Pancreas (tissue), 10 donors: ENCODE data around the gene ATG7. TPM values are rescaled to one million over a fixed set of nuclear protein-coding genes. Genes with fewer than 3 reads are reported as not detected.
A peak's percentile ranks its signal among the peaks of the same experiment; 100 is the strongest.

ENCODE experiments used
- ATAC-seq, 4 donors: fragments of 200-7000 bp; cut with Tn5 transposase; one replicate each; pipeline versions ENCODE4 v1.8.0 to v1.9.1; 2020; ENCODE audit warnings: mild to moderate bottlenecking in 4 of 4, moderate library complexity in 4 of 4
- DNase-seq, 6 donors: peaks; one replicate each; pipeline ENCODE4 v3.0.0-alpha.2; 2020
- FAIRE-seq: peaks from 2 replicates; lab custom pipeline; 2012; peaks lifted over from hg19 to GRCh38; lab: Jason Lieb, UNC
- H3K27ac ChIP-seq, 4 donors: fragments of 200-600 bp; sonication (generic); 1 replicate in 3 of 4; 2 replicates in 1 of 4; pipeline versions ENCODE4 v1.5.0 to v1.8.0; 2020
- H3K27me3 ChIP-seq, 4 donors: fragments of 200-600 bp; one replicate each; pipeline ENCODE4 v1.8.0; 2021
- H3K36me3 ChIP-seq, 3 donors: fragments of 200-600 bp; sonication (generic) in 1 of 3; one replicate each; pipeline versions ENCODE4 v1.5.0 to v1.8.0; 2020 to 2021
- H3K4me1 ChIP-seq, 3 donors: fragments of 200-600 bp; one replicate each; pipeline ENCODE4 v1.8.0; 2021
- H3K4me3 ChIP-seq, 4 donors: fragments of 200-600 bp; sonication (generic) in 2 of 4; one replicate each; pipeline versions ENCODE4 v1.5.0 to v1.8.0; 2020 to 2021
- H3K9me3 ChIP-seq, 4 donors: fragments of 200-600 bp; one replicate each; pipeline ENCODE4 v1.8.0; 2021
- CTCF ChIP-seq, 4 donors: fragments of 200-600 bp; sonication (generic) in 3 of 4; IDR thresholded peaks; one replicate each; pipeline versions ENCODE4 v1.5.0 to v1.8.0; 2021; ENCODE audit warnings: antibody characterized with exemption in 4 of 4
- WGBS, 2 donors: extraction: QIAGEN DNeasy Blood & Tissue Kit; methylation state at CpG; one replicate each; pipeline ENCODE4 v1.1.7; 2013; 5-methylcytosine and 5-hydroxymethylcytosine counted together
- intact Hi-C, 3 donors: fragments of 100-400 bp; cut with DNase I; formaldehyde crosslinking; loops; one replicate each; pipeline versions ENCODE4 v1.11.1 to v1.14.2; 2022
- polyA plus RNA-seq, 2 donors: library from polyadenylated mRNA; stranded (reverse); fragments of 200-250 nt; gene quantifications; one replicate each; pipeline ENCODE4 v1.2.3, GENCODE V29; 2013
- total RNA-seq, 6 donors: library from RNA; stranded (reverse); fragmentation: NEBNext Ultra II Directional in 4 of 6; extraction: Animal tissue kit (Norgen Biotek cat#: 25700) in 4 of 6; gene quantifications; one replicate each; pipeline versions ENCODE4 v1.2.1 to v1.2.4, GENCODE V29; 2021 to 2023
- donor health status: healthy with polysubstance abuse.
- donor health status: DM: no; HTN: no; CAD: no; lungs with moderate emphysema.
- donor health status: DM: no; HTN: no; CAD: no.
- donor health status: control.
- donor health status: control.
- donor health status: Bipolar disorder and iron deficiency.
- donor health status: DM: yes; HTN: yes; CAD: no.
- donor health status: DM: no; HTN: no; CAD: no.
- donor health status: DM: no; HTN: no; CAD: no.
- donor health status: DM: yes; HTN: yes; CAD: no.

Gene ATG7
- total and polyA plus RNA-seq, 8 donors: 5.1 to 28.0 (median 15.7) TPM

GRCh38 chr3:11603628-11604027 lies 331.4 kb downstream of the ATG7 start:
- Histone ChIP-seq H3K27me3 (no peaks in the 10 kb centered on the region), H3K27ac (peak overlapping the region in 2 of 4 donors; percentile 3 to 13), H3K36me3 (no peaks in the 10 kb centered on the region), H3K4me3 (no peak overlapping the region), H3K9me3 (no peaks in the 10 kb centered on the region), H3K4me1 (peaks cover 11 to 30% (median 22%) of the 10 kb centered on the region in 3 donors)
- 80 to 86% methylated on average over 9 of the region's 9 CpGs for WGBS, 2 donors
- no peak for TF ChIP-seq CTCF (IDR thresholded peaks at IDR 0.05)
- ATAC-seq: peak in 2 of 4 donors; percentile 4 to 5
- no peak for FAIRE-seq
- DNase-seq: no peak
- intact Hi-C loops: no loop called here

GRCh38 chr3:11604139-11604892 lies 332.1 kb downstream of the ATG7 start:
- Histone ChIP-seq H3K4me3 (no peak overlapping the region), H3K4me1 (peaks cover 14 to 37% (median 28%) of the 10 kb centered on the region in 3 donors), H3K9me3 (no peaks in the 10 kb centered on the region), H3K36me3 (no peaks in the 10 kb centered on the region), H3K27me3 (no peaks in the 10 kb centered on the region), H3K27ac (no peak overlapping the region)
- no peak for ATAC-seq
- TF ChIP-seq CTCF (IDR thresholded peaks at IDR 0.05): no peak
- FAIRE-seq: no peak
- 83 to 86% methylated on average over 15 of the region's 15 CpGs for WGBS, 2 donors
- DNase-seq: no peak
- intact Hi-C loops: no loop called here

GRCh38 chr3:11605398-11605797 lies 333.2 kb downstream of the ATG7 start:
- H3K4me1 ChIP-seq: peaks cover 14 to 36% (median 31%) of the 10 kb centered on the region in 3 donors
- H3K27ac ChIP-seq: no peak overlapping the region
- DNase-seq: no peak
- H3K27me3 ChIP-seq: no peaks in the 10 kb centered on the region
- no peaks in the 10 kb centered on the region for H3K9me3 ChIP-seq
- TF ChIP-seq CTCF (IDR thresholded peaks at IDR 0.05): no peak
- ATAC-seq: no peak
- no peak for FAIRE-seq
- no peaks in the 10 kb centered on the region for H3K36me3 ChIP-seq
- H3K4me3 ChIP-seq: no peak overlapping the region
- 90 to 91% methylated on average over 1 of the region's 1 CpG for WGBS, 2 donors
- intact Hi-C loops: no loop called here

- FAIRE-seq (no peak), ATAC-seq (no peak), DNase-seq (no peak)
- Histone ChIP-seq H3K27ac (no peak overlapping the region), H3K27me3 (no peaks in the 10 kb centered on the region), H3K9me3 (no peaks in the 10 kb centered on the region), H3K36me3 (no peaks in the 10 kb centered on the region), H3K4me1 (peaks cover 14 to 29% (median 28%) of the 10 kb centered on the region in 3 donors), H3K4me3 (no peak overlapping the region)
- 74 to 79% methylated on average over 11 of the region's 11 CpGs for WGBS, 2 donors
- TF ChIP-seq CTCF (IDR thresholded peaks at IDR 0.05): no peak
- intact Hi-C loops: no loop called here
These were observed 334.0 kb downstream of the ATG7 start for GRCh38 chr3:11606090-11606784.
